ENCODE results near the gene PDIA6.
A peak's percentile ranks its signal among the peaks of the same experiment; 100 is the strongest.
"Not testable (repeated sequence)": the region's sequence is repeated elsewhere in the genome, so short reads cannot be mapped to it uniquely, and the experiment has no call there.

The PDIA6 gene

DNA sequence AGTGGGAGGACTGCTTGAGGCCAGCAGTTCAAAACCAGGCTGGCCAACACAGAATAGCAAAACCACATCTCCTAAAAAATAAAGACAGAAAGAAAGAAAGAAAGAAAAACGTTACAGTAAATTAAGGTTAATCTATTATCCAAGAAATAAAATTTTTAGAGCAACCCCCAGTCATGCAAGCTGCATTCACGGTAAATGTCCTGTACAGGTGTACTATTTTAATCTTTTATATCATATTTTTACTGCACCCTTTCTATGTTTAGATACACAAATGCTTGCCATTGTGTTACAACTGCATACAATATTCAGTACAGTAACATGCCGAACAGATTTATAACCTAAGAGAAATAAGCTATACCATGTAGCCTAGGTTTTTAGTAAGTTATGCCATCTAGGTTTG lies 6.0 kb downstream of the PDIA6 start:
- no peak for DNase-seq

DNA sequence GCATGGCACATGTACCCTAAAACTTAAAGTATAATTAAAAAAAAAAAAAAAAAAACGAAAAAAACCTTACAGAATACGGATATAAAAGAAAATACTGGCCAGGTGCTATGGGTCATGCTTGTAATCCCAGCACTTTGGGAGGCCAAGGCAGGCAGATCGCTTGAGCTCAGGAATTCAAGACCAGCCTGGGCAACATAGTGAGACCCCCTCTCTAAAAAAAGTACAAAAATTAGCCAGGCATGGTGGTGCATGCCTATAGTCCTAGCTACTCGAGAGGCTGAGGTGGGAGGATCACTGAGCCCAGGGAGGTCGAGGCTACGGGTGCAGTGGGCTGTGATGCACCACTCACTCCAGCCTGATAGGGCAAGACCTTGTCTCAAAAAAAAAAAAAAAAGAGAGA lies 6.6 kb downstream of the PDIA6 start:
- not testable (repeated sequence) for DNase-seq

DNA sequence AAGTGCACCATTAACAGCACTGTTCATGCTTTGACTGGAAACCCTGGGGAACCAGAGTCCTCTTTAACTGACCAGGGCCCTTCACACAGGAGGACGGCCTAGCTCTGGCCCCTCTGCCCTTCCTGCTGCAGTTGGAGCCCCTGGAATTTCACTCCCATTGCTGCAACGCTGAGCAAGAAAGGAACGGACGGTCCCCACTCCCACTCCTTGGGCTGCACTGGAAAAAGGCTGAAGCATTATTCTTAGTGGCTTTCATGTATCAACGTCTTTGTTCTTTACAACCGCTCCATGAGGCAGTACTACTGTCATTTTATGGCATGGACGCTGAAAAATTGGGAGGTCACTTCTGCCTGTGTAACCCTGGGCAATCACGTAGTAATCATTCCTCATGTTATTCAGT lies 9.9 kb downstream of the PDIA6 start:
- no peak for DNase-seq

DNA sequence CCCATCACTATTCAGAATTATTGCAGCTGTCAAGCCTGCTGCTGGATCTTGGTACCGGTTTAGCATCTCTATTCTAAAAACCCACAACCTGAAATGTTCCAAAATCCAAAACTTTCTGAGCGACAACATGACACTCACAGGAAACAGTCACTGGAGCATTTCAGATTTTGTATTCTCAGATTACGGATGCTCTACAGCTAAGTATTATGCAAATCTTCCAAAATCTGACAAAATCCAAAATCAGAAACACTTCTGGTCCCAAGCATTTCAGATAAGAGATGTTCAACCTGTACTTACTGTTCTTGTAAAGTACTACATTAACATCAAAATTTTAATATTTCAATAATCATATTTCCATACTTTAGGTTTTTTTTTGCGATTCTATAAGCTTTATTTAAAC lies 12.4 kb downstream of the PDIA6 start:
- no peak for DNase-seq

DNA sequence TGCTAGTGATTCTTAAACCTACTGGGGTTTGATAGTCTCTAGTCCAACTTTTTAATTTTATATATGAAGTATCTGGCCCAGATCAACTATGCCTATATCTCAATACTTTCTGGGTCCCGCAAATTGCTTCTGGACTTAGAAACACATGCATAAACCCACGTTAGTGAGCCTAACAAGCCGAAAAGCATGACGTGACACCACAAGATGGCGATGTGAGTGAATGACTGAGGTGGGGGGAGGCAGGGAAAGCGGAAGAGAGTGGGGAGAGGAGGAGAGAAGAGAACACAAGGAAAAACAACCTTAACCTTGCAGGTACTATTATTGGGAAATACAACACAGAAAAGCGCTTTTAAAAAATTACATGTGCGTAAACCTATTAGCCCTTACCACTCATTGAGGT lies 13.8 kb downstream of the PDIA6 start:
- DNase-seq, result no peak

DNA sequence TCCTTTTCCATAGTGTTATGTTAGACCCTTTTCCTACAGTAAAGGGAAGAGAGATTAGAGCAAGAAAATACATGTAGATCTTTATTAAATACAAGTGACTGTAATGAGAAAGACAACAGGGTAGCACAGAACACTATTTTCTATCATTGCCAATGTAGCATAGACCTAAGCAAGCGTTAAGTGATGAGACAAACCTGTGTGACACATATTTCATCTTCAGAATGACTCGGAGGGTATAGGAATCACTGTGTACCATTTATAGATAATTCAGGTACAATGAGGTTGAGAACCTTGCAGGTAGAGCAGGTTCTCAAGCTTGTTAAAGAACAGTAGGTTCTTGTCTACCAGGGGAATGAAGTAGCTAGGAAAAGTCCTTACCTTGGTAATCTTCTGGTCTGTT lies 15.9 kb downstream of the PDIA6 start:
- DNase-seq, result no peak

DNA sequence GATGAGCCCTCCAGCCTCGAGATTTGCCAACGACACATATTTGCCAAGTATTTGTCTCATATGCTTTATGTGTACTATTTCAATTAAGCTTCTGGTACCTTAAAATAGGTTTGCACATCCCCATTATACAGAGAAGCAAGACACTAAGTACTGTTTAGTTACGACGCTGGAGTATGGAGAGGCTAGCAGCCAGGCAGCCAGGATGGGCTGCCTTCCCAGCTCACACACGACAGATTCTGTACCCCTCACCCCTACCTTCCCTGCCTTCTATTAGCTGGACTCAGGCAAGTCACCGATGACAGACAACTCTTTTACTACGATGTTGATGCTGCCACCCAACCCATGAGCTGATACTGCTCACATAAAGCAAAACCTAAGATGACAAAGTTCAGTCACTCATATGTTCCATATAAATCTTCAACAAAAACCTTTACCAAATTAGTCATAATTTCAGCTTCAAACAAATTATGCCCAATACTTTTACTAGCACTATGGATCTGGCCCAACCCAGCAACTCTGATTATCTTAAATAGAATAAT lies 17.0 kb downstream of the PDIA6 start:
- no peak for DNase-seq

DNA sequence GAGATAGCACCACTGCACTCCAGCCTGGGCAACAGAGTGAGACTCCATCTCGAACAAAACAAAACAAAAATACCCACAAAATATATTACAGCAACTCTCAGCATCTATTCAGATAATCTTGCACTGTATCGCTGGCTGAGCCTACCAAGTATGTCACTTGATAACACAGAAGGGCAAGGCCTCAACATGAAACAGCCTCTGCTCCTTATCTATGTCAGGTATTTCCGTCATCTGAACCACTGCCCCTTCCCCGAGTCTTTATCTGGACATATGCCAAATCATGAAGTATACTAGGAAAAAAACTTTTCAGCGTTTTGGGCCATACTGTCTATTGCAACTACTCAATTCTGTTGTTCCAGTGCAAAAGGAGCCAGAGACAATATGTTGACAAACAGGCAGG lies 17.7 kb downstream of the PDIA6 start:
- no peak for DNase-seq

DNA sequence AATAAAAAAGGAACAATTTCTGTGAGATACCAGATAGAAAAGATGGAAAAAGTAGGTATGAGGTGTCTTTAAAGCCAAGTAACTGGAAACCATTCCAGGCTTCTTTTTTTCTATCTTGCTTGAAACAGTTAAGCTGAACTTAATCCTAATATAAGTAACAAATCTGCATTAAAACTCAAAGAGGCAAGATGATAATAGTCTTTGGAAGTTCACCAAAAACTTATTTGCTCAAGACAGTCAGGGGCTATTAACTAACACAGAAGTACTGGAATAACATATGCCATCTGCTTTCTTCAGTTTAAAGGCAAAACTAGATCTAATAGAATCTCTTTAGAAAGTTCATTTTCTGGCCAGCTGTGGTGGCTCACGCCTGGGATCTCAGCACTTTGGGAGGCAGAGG lies 18.8 kb downstream of the PDIA6 start:
- DNase-seq, result no peak

DNA sequence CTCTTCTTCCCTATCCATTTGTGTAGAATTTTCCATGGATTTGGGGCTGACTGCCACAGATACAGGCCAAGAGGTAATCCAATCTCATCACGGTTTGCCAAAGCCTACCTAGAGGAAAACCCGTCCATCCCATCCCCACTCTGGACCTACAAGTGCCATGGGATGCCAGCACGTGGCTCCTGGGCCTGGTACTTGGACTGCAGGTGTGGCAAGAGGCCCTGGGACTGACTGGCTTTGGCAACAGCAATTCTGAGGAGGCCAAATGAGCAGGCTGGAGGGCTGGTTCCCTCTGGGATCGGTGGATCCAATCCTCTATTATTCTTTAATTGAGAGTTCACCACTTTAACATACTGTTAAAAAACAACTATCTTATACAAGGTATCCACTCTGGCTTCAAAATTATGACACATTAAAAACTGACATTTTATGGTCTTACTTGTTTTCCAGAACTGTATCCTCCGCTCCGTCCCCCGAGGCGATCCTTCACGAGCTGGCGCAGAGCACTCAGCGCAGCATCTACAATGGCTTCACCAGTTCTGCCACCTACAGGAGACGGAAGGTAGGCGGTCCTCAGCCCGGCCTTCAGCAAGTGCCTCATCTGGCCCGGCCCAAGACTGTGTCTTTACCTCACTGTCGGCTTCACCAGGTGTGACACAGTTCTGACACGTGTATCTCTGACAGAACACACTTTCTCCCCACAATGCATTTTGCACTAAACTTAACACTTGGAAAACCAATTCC lies 19.8 kb downstream of the PDIA6 start:
- no peak for DNase-seq

DNA sequence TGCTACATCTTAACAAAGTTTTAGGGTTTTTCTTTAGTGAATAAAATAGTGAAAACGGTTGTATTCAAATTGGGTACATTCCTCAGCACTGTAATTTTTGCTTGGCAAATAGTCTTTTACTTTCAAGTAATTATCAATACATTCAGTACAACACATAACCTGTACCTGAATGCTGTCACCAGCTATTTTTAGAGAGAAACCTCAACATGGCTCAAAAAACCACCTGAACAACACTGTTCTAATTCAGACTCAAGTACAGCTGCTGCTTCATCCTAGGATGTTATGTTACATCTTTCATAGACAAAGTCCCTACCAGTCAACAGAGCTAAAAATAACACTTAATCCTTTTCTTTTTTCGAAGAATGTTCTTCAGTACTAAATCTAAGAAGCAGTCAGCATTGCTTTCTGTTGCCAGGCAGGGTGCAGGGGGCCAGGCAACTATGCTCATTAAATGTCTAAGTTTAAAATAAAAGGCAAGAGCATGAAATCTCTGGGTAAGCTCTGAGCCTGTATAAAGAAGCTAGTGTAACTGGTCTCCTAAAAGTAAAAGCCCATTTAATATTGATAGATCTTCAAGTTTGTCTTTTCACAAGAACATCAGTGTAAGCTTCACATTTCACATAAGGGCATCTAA lies 20.5 kb downstream of the PDIA6 start:
- no peak for DNase-seq

DNA sequence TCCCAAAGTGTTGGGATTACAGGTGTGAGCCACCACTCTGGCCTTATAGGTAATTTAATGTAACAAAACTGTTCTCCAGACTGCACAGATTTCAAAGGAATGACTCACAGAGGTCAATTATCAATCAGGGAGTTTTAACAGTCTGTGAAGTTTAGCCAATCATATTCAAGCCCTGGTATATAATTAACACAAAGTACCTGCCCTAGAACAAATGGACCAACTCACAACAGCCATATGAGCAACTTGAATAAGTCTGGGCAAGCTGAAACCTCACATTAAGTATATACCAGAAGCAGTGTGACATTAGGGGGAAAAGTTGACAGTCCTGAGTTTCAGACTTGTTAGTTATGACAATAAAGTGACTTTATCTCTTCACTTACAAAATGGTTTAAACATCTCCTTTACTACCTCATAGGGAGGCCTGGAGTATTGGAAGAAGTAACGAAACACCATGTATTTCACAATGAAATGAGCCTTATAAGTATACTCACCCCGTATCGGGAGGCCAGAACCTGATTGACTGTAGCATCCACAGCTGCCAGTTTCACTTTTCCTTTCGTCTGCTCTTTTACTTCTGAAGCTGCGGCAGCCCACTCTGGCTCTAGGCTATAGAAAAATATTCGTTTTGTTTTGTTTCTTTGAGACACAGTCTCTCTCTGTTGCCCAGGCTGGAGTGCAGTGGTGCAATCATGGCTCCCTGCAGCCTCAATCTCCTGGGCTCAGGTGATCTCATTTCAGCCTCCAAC lies 22.2 kb downstream of the PDIA6 start:
- no peak for DNase-seq

DNA sequence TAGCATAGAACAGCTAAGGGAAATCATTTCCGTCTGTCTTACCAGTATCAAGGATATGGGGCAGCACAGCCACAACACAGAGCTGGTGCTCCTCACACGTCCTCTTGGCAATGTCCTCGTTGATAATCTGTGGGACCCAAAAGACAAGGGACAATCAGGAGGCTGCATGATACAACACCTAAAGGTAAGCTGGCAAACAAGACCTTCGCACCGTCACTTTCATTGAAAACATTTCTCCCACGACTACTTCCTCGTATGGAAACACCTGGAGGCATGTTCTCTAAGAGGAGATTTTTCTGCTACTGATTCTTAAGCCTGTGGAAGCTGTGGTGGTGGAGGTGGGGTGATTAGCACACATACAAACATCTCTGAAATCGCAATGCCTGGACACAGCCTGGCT lies 23.7 kb downstream of the PDIA6 start:
- DNase-seq, result no peak

DNA sequence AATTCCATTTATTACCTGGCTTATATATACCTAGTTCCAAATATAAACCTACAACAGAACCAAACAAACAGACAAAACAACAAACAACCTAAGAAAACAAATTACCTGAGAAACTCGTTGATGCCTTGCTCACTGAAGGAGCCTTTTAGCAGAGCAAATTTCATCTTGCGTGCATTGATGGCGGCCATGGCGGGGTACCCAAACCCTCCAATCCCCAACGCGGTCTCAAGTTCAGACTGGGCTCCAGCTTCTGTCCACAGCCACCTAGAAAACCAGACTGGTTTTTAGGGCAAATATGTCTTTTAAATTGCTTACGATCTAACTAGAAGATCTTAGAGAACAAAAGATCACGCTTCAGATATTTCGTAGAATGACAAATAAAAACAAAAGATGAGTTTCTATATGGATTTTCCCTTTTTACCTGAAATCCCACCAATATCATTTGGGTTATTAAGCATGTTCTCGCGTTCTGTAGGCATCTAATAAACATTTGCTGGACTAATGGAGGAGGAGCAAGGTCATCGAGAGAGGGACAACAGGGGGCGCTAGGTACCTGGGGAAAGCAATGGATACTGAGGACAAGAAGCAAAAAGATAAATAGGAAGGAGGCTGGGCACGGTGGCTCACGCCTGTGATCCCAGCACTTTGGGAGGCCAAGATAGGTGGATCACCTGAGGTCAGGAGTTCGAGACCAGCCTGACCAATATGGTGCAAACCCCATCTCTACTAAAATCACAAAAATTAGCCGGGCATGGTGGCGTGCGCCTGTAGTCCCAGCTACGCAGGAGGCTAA lies 25.2 kb downstream of the PDIA6 start:
- DNase-seq, result peak; percentile 14

DNA sequence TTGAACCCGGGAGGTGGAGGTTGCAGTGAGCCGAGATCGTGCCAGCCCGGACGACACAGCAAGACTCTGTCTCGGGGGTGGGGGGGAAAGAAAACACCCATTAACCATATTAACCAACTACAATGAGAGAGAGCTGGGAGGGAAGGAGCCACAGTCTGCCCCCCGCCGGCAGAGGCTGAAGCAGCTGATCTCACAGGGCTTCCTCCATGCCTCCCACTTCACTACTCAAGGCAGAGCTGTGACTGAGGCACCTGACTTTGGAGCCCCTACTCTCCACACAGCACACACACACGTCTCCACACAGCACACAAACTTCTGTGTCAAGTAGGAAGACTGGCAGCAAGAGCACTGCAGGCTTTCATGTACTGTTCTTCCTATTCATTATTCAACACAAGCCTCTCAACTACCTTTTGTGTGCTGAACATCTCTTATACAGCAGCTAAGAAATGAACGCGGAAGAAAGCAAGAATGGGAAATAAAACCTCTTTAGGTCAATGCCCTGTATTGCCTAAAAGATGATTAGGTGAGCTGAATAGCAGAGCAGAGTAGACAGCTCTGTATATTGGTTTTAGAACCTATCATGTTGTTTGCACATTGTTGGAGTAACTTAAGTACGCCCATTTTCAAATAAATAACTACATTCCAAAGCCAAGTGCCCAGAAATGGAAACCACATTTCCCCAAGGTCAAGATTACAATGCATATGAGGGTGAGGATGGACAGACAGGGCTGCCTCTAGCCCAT lies 26.2 kb downstream of the PDIA6 start:
- DNase-seq, result no peak

DNA sequence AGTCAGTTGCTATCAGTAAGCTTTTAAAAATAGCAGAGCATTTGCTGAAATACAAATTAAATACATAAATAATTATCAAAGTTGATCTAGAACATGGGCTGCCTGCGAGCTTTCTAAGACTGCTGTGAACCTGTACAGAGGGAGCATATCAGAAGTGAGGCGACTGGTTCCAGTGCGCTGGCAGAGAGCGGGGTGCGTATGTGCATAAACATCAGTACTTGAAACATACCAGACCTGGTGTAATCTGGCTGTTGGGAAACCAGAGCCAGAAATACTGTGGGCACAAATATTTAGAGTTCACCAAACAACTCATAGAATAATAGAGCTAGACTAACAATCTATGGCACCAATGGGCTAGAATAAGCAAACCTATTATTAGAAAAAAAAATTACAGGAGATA lies 27.3 kb downstream of the PDIA6 start:
- DNase-seq, result no peak

DNA sequence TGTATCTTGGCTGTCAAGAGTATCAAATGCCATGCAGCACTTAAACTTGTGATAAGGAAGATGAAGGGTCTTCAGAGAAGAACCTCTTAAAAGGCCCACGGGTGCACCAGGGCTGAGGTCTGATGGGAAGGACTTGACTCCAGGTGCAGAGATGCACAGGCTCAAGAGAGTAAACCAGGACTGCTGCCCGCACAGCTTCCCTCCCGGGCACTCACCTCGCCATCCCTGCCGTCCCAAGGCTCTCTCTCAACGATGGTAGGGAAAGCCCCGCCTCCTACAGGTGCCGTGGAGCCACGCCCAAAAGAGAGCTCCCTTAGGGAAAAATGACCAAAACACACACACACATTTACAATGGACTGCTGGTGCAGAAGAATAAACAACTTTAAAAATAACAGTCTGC lies 27.9 kb downstream of the PDIA6 start:
- DNase-seq, result no peak

DNA sequence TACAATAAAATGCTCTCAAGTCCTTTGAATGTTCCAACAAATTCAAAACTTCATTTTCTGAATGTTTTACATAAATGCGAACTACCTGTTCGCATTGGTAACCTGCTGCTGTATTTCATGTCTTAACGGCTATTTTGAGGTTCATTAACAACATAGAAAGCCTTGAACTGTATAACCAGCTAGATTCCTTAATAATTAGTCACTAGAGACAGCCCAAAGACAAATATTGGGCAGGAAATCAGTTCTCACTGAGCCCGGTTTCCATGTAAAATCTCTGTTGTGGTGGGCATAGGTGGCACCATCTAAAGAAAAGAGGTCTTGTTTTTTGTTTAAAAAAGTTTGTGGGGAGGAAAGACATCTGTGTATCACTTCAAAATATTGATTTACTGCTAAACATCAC lies 29.2 kb downstream of the PDIA6 start:
- DNase-seq, result no peak

DNA sequence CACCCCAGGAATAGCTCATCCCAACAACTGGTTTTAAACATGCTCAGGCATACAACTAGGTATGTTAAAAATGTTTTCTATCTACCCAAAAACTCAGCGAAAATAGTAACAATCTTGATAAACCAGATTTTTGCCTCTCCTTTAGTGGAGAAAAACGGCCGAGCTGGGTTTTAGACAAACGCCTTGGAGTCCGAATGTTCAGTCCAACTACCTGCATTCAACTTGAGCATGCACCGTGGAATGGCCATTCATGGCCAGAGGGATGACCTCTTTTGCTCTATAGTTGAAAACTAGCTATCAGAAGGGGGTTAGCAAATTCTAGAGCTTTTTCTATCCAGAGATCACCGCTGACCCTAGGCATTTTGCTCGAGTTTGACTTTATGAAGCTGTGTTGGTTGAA lies 30.8 kb downstream of the PDIA6 start:
- DNase-seq, result no peak

DNA sequence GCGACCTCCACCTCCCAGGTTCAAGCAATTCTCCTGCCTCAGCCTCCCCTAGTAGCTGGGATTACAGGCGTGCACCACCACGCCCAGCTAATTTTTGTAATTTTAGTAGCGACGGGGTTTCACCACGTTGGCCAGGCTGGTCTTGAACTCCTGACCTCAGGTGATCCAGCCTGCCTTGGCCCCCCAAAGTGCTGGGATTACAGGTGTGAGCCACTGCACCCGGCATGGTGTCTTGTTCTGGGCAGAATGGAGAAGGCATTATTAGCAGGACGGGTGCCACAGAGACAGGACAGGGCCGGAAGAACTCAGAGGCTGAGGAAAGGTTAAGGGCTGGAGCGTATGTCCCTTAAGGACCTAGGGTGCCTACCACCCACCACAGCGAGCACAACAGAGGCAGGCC lies 31.8 kb downstream of the PDIA6 start:
- DNase-seq, result not testable (repeated sequence)

DNA sequence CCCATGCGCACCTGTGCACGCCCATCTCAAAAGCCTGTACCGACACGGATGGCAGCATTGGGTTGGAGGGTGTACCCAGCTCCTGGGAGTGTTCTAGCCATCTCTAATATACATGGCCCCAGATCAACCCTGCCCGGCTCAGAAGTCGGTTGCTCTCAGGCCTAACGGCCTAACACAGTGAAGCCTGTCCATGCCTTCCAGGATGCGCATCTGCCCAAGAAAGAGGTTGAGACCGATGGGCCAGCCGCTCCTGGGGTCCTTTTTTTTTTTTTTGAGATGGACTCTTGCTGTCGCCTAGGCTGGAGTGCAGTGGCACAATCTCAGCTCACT lies 32.1 kb downstream of the PDIA6 start:
- no peak for DNase-seq

DNA sequence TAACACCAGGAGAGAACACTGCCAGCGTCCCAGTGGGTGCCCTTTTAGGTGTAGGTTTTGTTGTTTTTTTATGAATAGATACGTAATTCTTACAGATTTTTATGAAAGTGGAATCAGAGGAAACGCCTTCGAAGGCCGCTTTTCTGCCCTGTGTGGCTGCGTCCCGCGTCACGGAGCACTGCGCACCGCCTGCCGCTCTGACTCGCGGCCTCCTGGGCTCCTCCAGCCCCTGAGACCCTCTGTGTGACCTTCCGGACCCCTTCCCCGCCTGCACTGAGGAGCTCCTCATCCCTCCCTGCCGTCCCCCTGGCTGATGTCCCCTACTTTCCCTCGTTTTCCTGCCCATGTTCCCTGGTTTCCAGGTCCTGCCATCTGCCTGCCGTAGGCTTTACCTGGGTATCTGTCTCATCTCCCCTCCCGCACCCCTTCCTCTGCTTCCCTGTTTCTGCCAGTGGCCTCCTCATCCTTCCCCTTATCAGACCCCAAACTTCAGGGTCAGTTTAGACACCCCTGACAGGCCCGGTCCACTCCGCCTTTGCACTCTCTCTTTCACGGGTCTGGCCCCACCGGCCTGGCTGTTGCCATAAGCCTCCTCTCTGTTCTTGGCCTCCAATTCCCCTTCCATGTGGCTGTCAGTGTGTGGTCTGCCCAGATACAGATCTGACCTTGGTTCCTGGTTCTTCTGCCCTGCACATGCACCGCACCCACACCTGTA lies 32.7 kb downstream of the PDIA6 start:
- DNase-seq, result no peak

All from T-helper 9 cell (primary cell).